PC-3 (cell line): ENCODE measurements around the gene CCT5.

Experiments used
- CTCF ChIP-seq: fragments of 300-600 bp; sonication (generic); conservative IDR thresholded peaks from 2 replicates; pipeline ENCODE4 v1.5.1; 2017; ENCODE audit warnings: antibody characterized with exemption, low read depth, mild to moderate bottlenecking, low read length
- EZH2 ChIP-seq: fragments of 300-600 bp; sonication (generic); IDR thresholded peaks from one replicate; pipeline ENCODE4 v1.6.1; 2017; ENCODE audit warnings: antibody characterized with exemption, mild to moderate bottlenecking, low read length; ENCODE audit not compliant: unreplicated experiment

GRCh38 chr5:10301842-10302610, 51.9 kb downstream of the CCT5 start:
- TF ChIP-seq CTCF (no peak), EZH2 (no peak)
